Tibial nerve (tissue), 4 donors: ENCODE measurements around the gene EXOC6B.

Experiments used
- EP300 ChIP-seq, 2 donors: sonication (generic); formaldehyde crosslinking; IDR thresholded peaks; one replicate each; pipeline ENCODE4 v1.6.1; 2017; ENCODE audit warnings: antibody characterized with exemption in 2 of 2, mild to moderate bottlenecking in 1 of 2
- POLR2A ChIP-seq, 2 donors: fragments of 450-650 bp; IDR thresholded peaks; one replicate each; pipeline ENCODE4 v1.6.1; 2017; ENCODE audit warnings: antibody characterized with exemption in 2 of 2, mild to moderate bottlenecking in 2 of 2, moderate library complexity in 2 of 2
- TF ChIP-seq, protein P1 (sequence below), 5 experiments: fragments of 200-600 bp in 3 of 5; fragments of 450-650 bp in 2 of 5; sonication (generic) in 3 of 5; IDR thresholded peaks; one replicate each; pipeline ENCODE4 v1.5.1; 2016 to 2019; ENCODE audit warnings: antibody characterized with exemption in 5 of 5, mild to moderate bottlenecking in 3 of 5, moderate library complexity in 2 of 5

GRCh38 chr2:72770879-72771461, 54.9 kb downstream of the EXOC6B start:
- TF ChIP-seq, protein P1, sequence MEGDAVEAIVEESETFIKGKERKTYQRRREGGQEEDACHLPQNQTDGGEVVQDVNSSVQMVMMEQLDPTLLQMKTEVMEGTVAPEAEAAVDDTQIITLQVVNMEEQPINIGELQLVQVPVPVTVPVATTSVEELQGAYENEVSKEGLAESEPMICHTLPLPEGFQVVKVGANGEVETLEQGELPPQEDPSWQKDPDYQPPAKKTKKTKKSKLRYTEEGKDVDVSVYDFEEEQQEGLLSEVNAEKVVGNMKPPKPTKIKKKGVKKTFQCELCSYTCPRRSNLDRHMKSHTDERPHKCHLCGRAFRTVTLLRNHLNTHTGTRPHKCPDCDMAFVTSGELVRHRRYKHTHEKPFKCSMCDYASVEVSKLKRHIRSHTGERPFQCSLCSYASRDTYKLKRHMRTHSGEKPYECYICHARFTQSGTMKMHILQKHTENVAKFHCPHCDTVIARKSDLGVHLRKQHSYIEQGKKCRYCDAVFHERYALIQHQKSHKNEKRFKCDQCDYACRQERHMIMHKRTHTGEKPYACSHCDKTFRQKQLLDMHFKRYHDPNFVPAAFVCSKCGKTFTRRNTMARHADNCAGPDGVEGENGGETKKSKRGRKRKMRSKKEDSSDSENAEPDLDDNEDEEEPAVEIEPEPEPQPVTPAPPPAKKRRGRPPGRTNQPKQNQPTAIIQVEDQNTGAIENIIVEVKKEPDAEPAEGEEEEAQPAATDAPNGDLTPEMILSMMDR (IDR thresholded peaks at IDR 0.05), result peak; percentile 69 to 85 (median 75)
- TF ChIP-seq EP300 (IDR thresholded peaks at IDR 0.05), result no peak
- TF ChIP-seq POLR2A (IDR thresholded peaks at IDR 0.05), result no peak
